Measurements from ENCODE around the gene PCNX2. TPM values are rescaled to one million over a fixed set of nuclear protein-coding genes. Genes with fewer than 3 reads are reported as not detected.
"Not testable (repeated sequence)": the region's sequence is repeated elsewhere in the genome, so short reads cannot be mapped to it uniquely, and the experiment has no call there.

The PCNX2 gene
- total RNA-seq, 6 experiments from 2014 or later: 9.9 to 15.6 (median 13.5) TPM

DNA sequence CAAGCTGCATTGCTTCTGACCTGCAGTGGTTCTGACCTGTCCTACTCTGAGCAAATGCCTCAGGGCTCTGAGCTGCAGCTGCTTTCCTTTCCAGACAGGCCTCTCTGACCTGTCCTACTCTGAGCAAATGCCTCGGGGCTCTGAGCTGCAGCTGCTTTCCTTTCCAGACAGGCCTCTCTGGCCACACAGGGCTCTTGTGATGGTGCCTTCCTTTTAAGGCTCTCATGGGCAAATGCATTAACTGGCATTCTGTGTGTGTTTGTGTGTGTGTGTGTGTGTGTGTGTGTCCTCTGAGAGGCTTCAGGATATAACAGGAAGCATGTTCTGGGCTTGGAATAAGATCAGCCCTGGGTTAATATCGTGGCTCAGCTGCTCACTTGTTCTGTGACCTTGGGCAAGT is 213.8 kb downstream of the PCNX2 start:
- H3K4me3 Mint-ChIP-seq: no peak overlapping the region
- no peaks in the 10 kb centered on the region for H3K9me3 Mint-ChIP-seq
- peaks cover 1% of the 10 kb centered on the region; the same call in 1 of the 2 replicates for H3K27me3 Mint-ChIP-seq (ENCODE audit: insufficient read depth)
- H3K27ac Mint-ChIP-seq: no peak overlapping the region
- H3K4me1 Mint-ChIP-seq (ENCODE audit: low read depth): peaks cover 25% of the 10 kb centered on the region
- H3K36me3 Mint-ChIP-seq (ENCODE audit: low read depth): peaks cover 12% of the 10 kb centered on the region
- TF ChIP-seq, protein P1, sequence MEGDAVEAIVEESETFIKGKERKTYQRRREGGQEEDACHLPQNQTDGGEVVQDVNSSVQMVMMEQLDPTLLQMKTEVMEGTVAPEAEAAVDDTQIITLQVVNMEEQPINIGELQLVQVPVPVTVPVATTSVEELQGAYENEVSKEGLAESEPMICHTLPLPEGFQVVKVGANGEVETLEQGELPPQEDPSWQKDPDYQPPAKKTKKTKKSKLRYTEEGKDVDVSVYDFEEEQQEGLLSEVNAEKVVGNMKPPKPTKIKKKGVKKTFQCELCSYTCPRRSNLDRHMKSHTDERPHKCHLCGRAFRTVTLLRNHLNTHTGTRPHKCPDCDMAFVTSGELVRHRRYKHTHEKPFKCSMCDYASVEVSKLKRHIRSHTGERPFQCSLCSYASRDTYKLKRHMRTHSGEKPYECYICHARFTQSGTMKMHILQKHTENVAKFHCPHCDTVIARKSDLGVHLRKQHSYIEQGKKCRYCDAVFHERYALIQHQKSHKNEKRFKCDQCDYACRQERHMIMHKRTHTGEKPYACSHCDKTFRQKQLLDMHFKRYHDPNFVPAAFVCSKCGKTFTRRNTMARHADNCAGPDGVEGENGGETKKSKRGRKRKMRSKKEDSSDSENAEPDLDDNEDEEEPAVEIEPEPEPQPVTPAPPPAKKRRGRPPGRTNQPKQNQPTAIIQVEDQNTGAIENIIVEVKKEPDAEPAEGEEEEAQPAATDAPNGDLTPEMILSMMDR (IDR thresholded peaks at IDR 0.05): no peak
- peak; percentile 28 for DNase-seq

DNA sequence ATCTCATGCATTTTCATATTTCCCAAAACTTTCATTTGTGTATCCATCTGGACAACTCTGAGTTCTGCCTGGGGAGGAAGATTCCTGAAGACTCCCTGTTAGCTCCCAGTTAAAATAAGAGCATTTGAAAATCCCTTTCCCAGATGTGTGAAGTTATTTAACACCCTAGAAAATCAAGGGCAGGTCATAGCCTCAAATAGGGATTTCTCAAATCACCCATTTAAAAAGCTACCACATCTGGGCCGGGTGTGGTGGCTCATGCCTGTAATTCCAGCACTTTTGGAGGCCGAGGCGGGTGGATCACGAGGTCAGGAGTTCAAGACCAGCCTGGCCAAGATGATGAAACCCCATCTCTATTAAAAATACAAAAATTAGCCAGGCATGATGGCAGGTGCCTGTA is 214.7 kb downstream of the PCNX2 start:
- DNase-seq; H3K4me3 Mint-ChIP-seq; H3K27me3 Mint-ChIP-seq (ENCODE audit: insufficient read depth); H3K36me3 Mint-ChIP-seq (ENCODE audit: low read depth); H3K27ac Mint-ChIP-seq; H3K9me3 Mint-ChIP-seq: not testable (repeated sequence)
- H3K4me1 Mint-ChIP-seq (ENCODE audit: low read depth): peaks cover 28% of the 10 kb centered on the region

DNA sequence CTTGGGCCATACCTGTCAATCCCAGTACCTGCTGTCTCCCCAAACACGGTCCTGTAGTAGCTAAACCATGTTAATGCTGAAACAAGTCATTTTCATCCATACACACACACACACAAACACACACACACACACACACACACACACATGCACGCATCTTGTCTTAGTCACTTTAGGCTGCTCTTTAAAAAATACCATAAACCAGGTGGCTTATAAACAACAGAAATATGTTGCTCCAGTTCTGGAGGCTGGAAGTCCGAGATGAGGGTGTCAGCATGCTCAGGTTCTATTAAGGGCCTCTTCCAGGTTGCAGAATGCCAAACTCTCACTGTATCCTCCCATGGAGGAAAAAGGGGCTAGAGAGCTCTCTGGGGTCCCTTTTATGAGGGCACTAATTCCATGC is 215.2 kb downstream of the PCNX2 start:
- peaks cover 5% of the 10 kb centered on the region; the same call in 1 of the 2 replicates for H3K36me3 Mint-ChIP-seq (ENCODE audit: low read depth)
- no peak for DNase-seq
- H3K9me3 Mint-ChIP-seq: no peaks in the 10 kb centered on the region
- H3K4me1 Mint-ChIP-seq (ENCODE audit: low read depth): peaks cover 28% of the 10 kb centered on the region
- no peak overlapping the region for H3K27ac Mint-ChIP-seq
- H3K27me3 Mint-ChIP-seq (ENCODE audit: insufficient read depth): peaks cover 1% of the 10 kb centered on the region; the same call in 1 of the 2 replicates
- TF ChIP-seq, protein P1 (IDR thresholded peaks at IDR 0.05): no peak
- no peak overlapping the region for H3K4me3 Mint-ChIP-seq

DNA sequence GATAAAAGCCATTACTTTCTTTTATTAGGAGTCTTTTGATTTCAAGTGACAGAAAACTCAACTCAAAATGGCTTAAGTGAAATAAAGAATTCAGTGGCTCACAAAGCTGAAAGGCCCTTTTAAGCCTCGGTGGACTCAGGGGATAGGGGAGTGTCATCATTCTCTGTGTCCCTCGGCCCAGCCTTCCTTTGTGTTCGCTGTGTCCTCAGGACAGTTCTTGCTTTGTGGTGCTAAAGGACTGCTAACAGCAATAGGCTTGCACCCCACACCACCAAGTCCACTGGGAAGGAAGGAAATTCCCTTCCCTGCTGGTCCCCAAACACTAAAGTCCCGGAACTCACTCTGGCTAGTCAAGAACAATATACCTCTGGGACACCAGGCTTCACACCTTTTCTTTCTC is 216.0 kb downstream of the PCNX2 start:
- Mint-ChIP-seq H3K27ac (no peak overlapping the region), H3K36me3 (ENCODE audit: low read depth) (peaks cover 5% of the 10 kb centered on the region; the same call in 1 of the 2 replicates), H3K4me3 (no peak overlapping the region), H3K4me1 (ENCODE audit: low read depth) (peaks cover 31% of the 10 kb centered on the region), H3K9me3 (no peaks in the 10 kb centered on the region), H3K27me3 (ENCODE audit: insufficient read depth) (peaks cover 1% of the 10 kb centered on the region; the same call in 1 of the 2 replicates)
- TF ChIP-seq, protein P1 (IDR thresholded peaks at IDR 0.05): no peak
- DNase-seq: no peak

DNA sequence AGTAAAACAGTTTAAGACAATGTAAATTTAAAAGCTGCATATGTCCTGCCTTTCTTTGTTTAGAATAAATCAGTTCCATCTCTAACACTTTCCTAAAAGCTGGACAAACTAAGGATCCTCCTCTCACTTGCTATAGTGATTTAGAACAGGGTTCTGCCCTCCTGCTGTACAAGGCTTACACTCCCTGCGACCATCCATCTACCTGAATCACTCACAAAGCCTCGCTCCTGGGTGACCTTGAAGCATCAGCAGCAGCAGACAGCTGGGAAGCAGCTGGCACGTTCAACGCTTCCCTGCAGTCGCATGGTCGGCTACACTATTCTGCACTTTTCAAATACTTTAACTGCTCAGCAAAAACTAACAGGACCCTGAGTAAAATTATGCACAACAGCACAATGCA is 217.1 kb downstream of the PCNX2 start:
- TF ChIP-seq, protein P1 (IDR thresholded peaks at IDR 0.05): no peak
- Mint-ChIP-seq H3K9me3 (peaks cover 4% of the 10 kb centered on the region; the same call in 1 of the 2 replicates), H3K36me3 (ENCODE audit: low read depth) (peaks cover 5% of the 10 kb centered on the region; the same call in 1 of the 2 replicates), H3K4me3 (no peak overlapping the region), H3K4me1 (ENCODE audit: low read depth) (peaks cover 30% of the 10 kb centered on the region), H3K27ac (no peak overlapping the region), H3K27me3 (ENCODE audit: insufficient read depth) (peaks cover 1% of the 10 kb centered on the region; the same call in 1 of the 2 replicates)
- no peak for DNase-seq

DNA sequence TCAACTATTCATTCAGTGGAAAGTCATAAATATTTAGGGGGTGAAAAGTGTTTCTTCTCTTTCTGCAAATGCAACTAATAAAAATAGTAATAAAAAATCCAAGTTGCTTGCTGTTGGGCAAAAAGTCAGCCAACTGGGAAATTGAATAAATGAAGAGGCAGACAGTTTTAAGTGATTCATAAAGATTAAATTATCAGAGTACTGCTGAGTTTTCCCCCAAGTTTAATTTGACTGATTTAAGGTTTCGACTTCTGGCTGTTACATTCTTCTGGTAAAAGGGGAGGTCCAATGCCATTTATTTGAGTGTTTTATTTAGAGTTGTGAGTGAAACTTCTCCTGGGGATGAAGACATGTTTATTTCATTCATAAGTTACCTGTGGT is 219.6 kb downstream of the PCNX2 start:
- H3K27me3 Mint-ChIP-seq (ENCODE audit: insufficient read depth): peaks cover 1% of the 10 kb centered on the region; the same call in 1 of the 2 replicates
- TF ChIP-seq, protein P1 (IDR thresholded peaks at IDR 0.05): no peak

More for the DNA sequence above, 219.6 kb downstream of the PCNX2 start:
- no peak overlapping the region for H3K4me3 Mint-ChIP-seq
- H3K9me3 Mint-ChIP-seq: peaks cover 8% of the 10 kb centered on the region; the same call in 1 of the 2 replicates
- peaks cover 21% of the 10 kb centered on the region for H3K4me1 Mint-ChIP-seq (ENCODE audit: low read depth)
- no peak for DNase-seq
- H3K36me3 Mint-ChIP-seq (ENCODE audit: low read depth): no peaks in the 10 kb centered on the region
- H3K27ac Mint-ChIP-seq: no peak overlapping the region
